GM21737 (cell line): ENCODE results near the gene CDC73.
"Not testable (repeated sequence)": the region's sequence is repeated elsewhere in the genome, so short reads cannot be mapped to it uniquely, and the experiment has no call there.

Experiments used
- ATAC-seq: cut with Tn5 transposase; IDR thresholded peaks from one replicate; pipeline ENCODE4 v1.9.1; 2021; ENCODE audit warnings: mild to moderate bottlenecking, moderate library complexity; ENCODE audit not compliant: unreplicated experiment

CDC73 gene

GRCh38 chr1:193275773-193276172, 153.9 kb downstream of the CDC73 start:
- ATAC-seq, result no peak

- no peak for ATAC-seq
Measured at GRCh38 chr1:193278968-193279367, 157.1 kb downstream of the CDC73 start.

GRCh38 chr1:193281894-193282293, 160.1 kb downstream of the CDC73 start:
- ATAC-seq, result no peak

GRCh38 chr1:193283016-193283415, 161.2 kb downstream of the CDC73 start:
- no peak for ATAC-seq

GRCh38 chr1:193284219-193284618, 162.4 kb downstream of the CDC73 start:
- no peak for ATAC-seq

GRCh38 chr1:193285641-193286040, 163.8 kb downstream of the CDC73 start:
- ATAC-seq, result no peak

- ATAC-seq, result not testable (repeated sequence)
Measured at GRCh38 chr1:193288548-193289080, 166.8 kb downstream of the CDC73 start.

GRCh38 chr1:193293726-193294125, 171.9 kb downstream of the CDC73 start:
- ATAC-seq, result no peak

GRCh38 chr1:193299038-193299437, 177.2 kb downstream of the CDC73 start:
- peak; percentile 42 for ATAC-seq

- no peak for ATAC-seq
Measured at GRCh38 chr1:193301746-193302145, 179.9 kb downstream of the CDC73 start.

GRCh38 chr1:193303849-193304248, 182.0 kb downstream of the CDC73 start:
- no peak for ATAC-seq
